Prostate gland (tissue), 2 donors: ENCODE results near the gene MTHFD2. TPM values are rescaled to one million over a fixed set of nuclear protein-coding genes. Genes with fewer than 3 reads are reported as not detected.

Source experiments
- DNase-seq: peaks from one replicate; pipeline ENCODE4 v3.0.0-alpha.2; 2019; ENCODE audit warnings: low spot score
- H3K27ac ChIP-seq, 2 donors: fragments of 200-600 bp; sonication (generic); 2 replicates each; pipeline ENCODE4 v1.5.1; 2017 to 2019
- H3K27me3 ChIP-seq: fragments of 200-600 bp; sonication (generic); replicated peaks from 2 replicates; pipeline ENCODE4 v1.5.1; 2019; ENCODE audit not compliant: insufficient read depth
- H3K36me3 ChIP-seq, 2 donors: fragments of 200-600 bp; sonication (generic); 1 replicate in 1 of 2; 2 replicates in 1 of 2; pipeline versions ENCODE4 v1.5.1 to v1.8.1; 2017 to 2019
- H3K4me1 ChIP-seq: fragments of 200-600 bp; sonication (generic); replicated peaks from 2 replicates; pipeline ENCODE4 v1.5.1; 2019
- H3K4me3 ChIP-seq, 2 donors: fragments of 200-600 bp; sonication (generic); 2 replicates each; pipeline ENCODE4 v1.5.1; 2017 to 2019
- H3K9me3 ChIP-seq: fragments of 200-600 bp; sonication (generic); 2 replicates; pipeline ENCODE4 v1.5.1; 2017
- CTCF ChIP-seq, 4 experiments: fragments of 200-600 bp in 2 of 4; fragments of 450-650 bp in 2 of 4; sonication (generic) in 2 of 4; IDR thresholded peaks; 1 replicate in 3 of 4; 2 replicates in 1 of 4; pipeline ENCODE4 v1.5.1; 2016 to 2019; ENCODE audit warnings: antibody characterized with exemption in 4 of 4, mild to moderate bottlenecking in 2 of 4, moderate library complexity in 2 of 4
- POLR2A ChIP-seq: fragments of 450-650 bp; IDR thresholded peaks from one replicate; pipeline ENCODE4 v1.6.1; 2016; ENCODE audit warnings: antibody characterized with exemption, mild to moderate bottlenecking
- POLR2AphosphoS5 ChIP-seq: sonication (generic); formaldehyde crosslinking; IDR thresholded peaks from one replicate; pipeline ENCODE4 v1.6.1; 2017; ENCODE audit warnings: antibody characterized with exemption
- WGBS: methylation state at CpG from one replicate; pipeline ENCODE4 v1.1.5; 2018; 5-methylcytosine and 5-hydroxymethylcytosine counted together
- intact Hi-C: fragments of 100-400 bp; cut with DNase I; formaldehyde crosslinking; loops from one replicate; pipeline ENCODE4 v1.14.2; 2022
- total RNA-seq, 2 donors: library from RNA; depleted of rRNA; stranded (reverse); fragments of >200 nt; gene quantifications; one replicate each; pipeline ENCODE4 v1.1.0, GENCODE V29; 2016

Gene MTHFD2
- total RNA-seq, 2 donors from 2014 or later: 16.9 to 25.6 TPM

DNA sequence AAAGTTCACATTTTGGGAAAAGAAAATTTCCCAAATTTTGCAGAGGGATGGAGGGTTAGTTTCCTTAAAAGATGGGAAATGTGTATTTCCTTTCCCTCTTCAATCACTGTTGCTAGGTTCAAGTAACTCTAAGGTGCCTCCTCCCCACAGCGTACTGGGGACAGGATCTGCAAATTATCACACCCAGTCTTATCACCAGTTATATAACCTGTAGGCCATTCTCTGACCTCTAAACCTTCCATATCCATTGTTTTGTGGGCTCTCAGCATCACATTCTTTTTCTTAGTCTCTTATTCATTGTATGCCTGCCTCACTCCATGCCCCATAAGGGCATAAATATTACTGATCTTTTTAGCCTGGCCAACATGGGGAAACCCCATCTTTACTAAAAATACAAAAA lies 3.6 kb upstream of the MTHFD2 start:
- H3K27me3 ChIP-seq: no peaks in the 10 kb centered on the region
- TF ChIP-seq CTCF (IDR thresholded peaks at IDR 0.05) (no peak), POLR2AphosphoS5 (no peak), POLR2A (no peak)
- H3K4me1 ChIP-seq: peaks cover 4% of the 10 kb centered on the region
- no peak for DNase-seq
- no peaks in the 10 kb centered on the region for H3K36me3 ChIP-seq
- no peaks in the 10 kb centered on the region for H3K9me3 ChIP-seq
- H3K4me3 ChIP-seq: no peak overlapping the region
- 100% methylated on average over 1 of the region's 1 CpG for WGBS
- H3K27ac ChIP-seq: no peak overlapping the region
- intact Hi-C loops: no loop called here

DNA sequence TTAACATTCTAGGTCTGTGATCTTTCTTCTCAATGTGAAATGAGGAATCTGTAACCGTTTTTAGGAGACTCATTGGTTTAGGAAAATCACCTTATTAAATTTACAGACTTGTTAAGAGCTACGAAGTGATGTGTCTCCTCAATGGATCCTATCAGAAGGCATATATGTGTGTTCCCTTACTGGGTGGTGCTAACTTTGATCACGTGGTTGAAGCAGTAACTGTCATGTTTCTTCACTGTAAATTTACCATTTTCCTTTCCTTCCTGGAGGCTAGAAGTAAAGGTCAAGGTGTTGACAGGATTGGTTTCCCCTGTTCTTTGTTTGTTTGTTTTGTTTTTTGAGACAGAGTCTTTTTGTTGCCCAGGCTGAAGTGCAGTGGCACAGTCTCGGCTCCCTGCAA lies 1.4 kb upstream of the MTHFD2 start:
- intact Hi-C loops: no loop called here
- 20% methylated on average over 4 of the region's 4 CpGs for WGBS
- peak overlapping the region; percentile 21 to 38 for H3K27ac ChIP-seq
- H3K27me3 ChIP-seq: no peaks in the 10 kb centered on the region
- no peaks in the 10 kb centered on the region for H3K36me3 ChIP-seq
- no peak for TF ChIP-seq POLR2A
- TF ChIP-seq POLR2AphosphoS5: no peak
- no peak for TF ChIP-seq CTCF (IDR thresholded peaks at IDR 0.05)
- H3K9me3 ChIP-seq: no peaks in the 10 kb centered on the region
- no peak for DNase-seq
- no peak overlapping the region for H3K4me3 ChIP-seq
- H3K4me1 ChIP-seq: peaks cover 4% of the 10 kb centered on the region

DNA sequence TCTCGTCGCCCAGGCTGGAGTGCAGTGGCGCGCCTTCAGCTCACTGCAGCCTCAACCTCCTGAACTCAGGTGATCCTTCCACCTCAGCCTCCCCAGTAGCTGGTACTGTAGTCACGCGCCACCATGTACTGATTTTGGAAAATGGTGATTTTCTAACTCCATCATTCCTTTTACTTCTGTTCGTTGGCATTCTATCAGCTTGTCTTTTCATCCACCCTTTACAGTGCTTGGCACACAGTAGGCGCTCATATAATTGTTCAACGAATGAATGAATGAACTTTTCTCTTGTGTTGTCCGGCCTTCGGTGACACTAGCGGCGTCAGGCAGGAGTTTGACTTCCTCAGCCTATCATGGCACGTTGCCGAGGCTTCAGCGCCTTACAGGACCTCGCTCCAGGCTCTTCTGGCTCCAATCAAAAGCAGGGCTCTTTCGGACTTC lies 373 bp upstream of the MTHFD2 start:
- Histone ChIP-seq H3K27ac (peak overlapping the region; percentile 87 to 89), H3K4me1 (peaks cover 4% of the 10 kb centered on the region), H3K36me3 (no peaks in the 10 kb centered on the region), H3K4me3 (peak overlapping the region; percentile 55 to 82), H3K27me3 (no peaks in the 10 kb centered on the region), H3K9me3 (no peaks in the 10 kb centered on the region)
- no peak for TF ChIP-seq CTCF (IDR thresholded peaks at IDR 0.05)
- TF ChIP-seq POLR2AphosphoS5: no peak
- no peak for TF ChIP-seq POLR2A
- 39% methylated on average over 18 of the region's 18 CpGs for WGBS
- intact Hi-C loops: no loop called here
- DNase-seq: no peak

GRCh38 chr2:74199275-74199701 lies 873 bp downstream of the MTHFD2 start:
- Histone ChIP-seq H3K4me3 (peak overlapping the region; percentile 55 to 82), H3K9me3 (no peaks in the 10 kb centered on the region), H3K36me3 (no peaks in the 10 kb centered on the region), H3K27me3 (no peaks in the 10 kb centered on the region), H3K4me1 (peaks cover 4% of the 10 kb centered on the region), H3K27ac (peak overlapping the region; percentile 87 to 89)
- DNase-seq: no peak
- TF ChIP-seq POLR2AphosphoS5: peak; percentile 44
- no peak for TF ChIP-seq CTCF (IDR thresholded peaks at IDR 0.05)
- 7% methylated on average over 20 of the region's 20 CpGs for WGBS
- intact Hi-C loops: no loop called here

DNA sequence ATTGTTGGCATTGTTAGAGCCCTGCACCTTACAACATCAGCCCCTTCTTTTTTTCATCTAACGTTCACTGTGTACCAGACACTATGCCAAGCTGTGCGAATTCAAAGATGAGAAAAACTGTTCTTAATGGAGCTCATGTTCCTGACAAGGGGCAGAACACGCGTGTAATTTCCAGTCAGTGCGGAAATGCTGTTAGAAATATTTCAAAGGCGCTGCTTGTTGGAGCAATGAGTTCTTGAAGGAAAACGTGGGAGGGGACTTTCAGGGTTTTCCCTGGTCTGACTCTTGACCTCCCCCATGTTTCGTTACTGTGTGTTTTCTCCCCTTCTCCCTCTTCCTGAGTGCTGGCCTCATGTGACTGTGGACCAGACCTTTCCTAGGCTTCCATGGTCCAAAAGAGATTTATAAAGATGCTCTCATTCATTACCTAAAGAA lies 1.5 kb downstream of the MTHFD2 start:
- WGBS: 57% methylated on average over 8 of the region's 8 CpGs
- no peaks in the 10 kb centered on the region for H3K9me3 ChIP-seq
- intact Hi-C loops: no loop called here
- no peaks in the 10 kb centered on the region for H3K36me3 ChIP-seq
- H3K27ac ChIP-seq: peak overlapping the region in 1 of 2 donors; percentile 2
- no peak for TF ChIP-seq POLR2A
- TF ChIP-seq CTCF (IDR thresholded peaks at IDR 0.05): no peak
- no peak for TF ChIP-seq POLR2AphosphoS5
- H3K4me1 ChIP-seq: peaks cover 4% of the 10 kb centered on the region
- peak overlapping the region in 1 of 2 donors; percentile 82 for H3K4me3 ChIP-seq
- no peak for DNase-seq
- H3K27me3 ChIP-seq: no peaks in the 10 kb centered on the region
